K562 (cell line): ENCODE measurements around the gene AGRN. TPM values are rescaled to one million over a fixed set of nuclear protein-coding genes. Genes with fewer than 3 reads are reported as not detected.

Experiments used
- CBX3 ChIP-seq, 2 experiments: IDR thresholded peaks; 1 replicate in 1 of 2; 2 replicates in 1 of 2; pipeline ENCODE4 v1.6.1; 2012; ENCODE audit warnings: inconsistent platforms in 2 of 2, low read length in 2 of 2, borderline replicate concordance in 1 of 2, control low read depth in 1 of 2
- DEAF1 ChIP-seq: fragments of 450-650 bp; formaldehyde crosslinking; IDR thresholded peaks from 2 replicates; pipeline ENCODE4 v1.4.0; 2020; ENCODE audit warnings: mild to moderate bottlenecking, moderate library complexity
- FOXK1 ChIP-seq: sonication (generic); formaldehyde crosslinking; IDR thresholded peaks from 2 replicates; pipeline ENCODE4 v1.8.0; 2022; ENCODE audit warnings: missing genetic modification reagents, mild to moderate bottlenecking, borderline replicate concordance
- FOXP1 ChIP-seq: sonication (generic); formaldehyde crosslinking; IDR thresholded peaks from 2 replicates; pipeline ENCODE4 v1.8.0; 2022; ENCODE audit warnings: mild to moderate bottlenecking, missing genetic modification reagents
- GABPA ChIP-seq: fragments of 200-800 bp; sonication (Bioruptor generic); conservative IDR thresholded peaks from 2 replicates; pipeline ENCODE4 v1.6.1; 2016; ENCODE audit warnings: low read depth, missing genetic modification characterization, missing compliant biosample characterization
- KDM1A ChIP-seq, 2 experiments: fragments of 450-650 bp; IDR thresholded peaks; 2 replicates each; pipeline ENCODE4 v1.6.1; 2016; ENCODE audit warnings: mild to moderate bottlenecking in 2 of 2
- KLF10 ChIP-seq: fragments of 250-450 bp; sonication (Bioruptor Pico); IDR thresholded peaks from 2 replicates; pipeline ENCODE4 v1.6.1; 2021; ENCODE audit warnings: matching md5 sums
- MYC ChIP-seq, 2 experiments: fragments of 250-450 bp in 1 of 2; sonication (Bioruptor Pico) in 1 of 2; IDR thresholded peaks; 2 replicates each; pipeline versions ENCODE4 v1.5.1 to v1.6.1; 2012 to 2021; ENCODE audit warnings: low read depth in 2 of 2, borderline replicate concordance in 1 of 2, improper control_type of control experiment in 1 of 2, low read length in 1 of 2, mild to moderate bottlenecking in 1 of 2, moderate library complexity in 1 of 2
- NFIC ChIP-seq: fragments of 450-650 bp; IDR thresholded peaks from 2 replicates; pipeline ENCODE4 v1.6.1; 2017; ENCODE audit warnings: mild to moderate bottlenecking, inconsistent platforms
- PCBP1 ChIP-seq: fragments of 200-400 bp; formaldehyde crosslinking; IDR thresholded peaks from 2 replicates; pipeline ENCODE4 v1.6.1; 2018; ENCODE audit warnings: mild to moderate bottlenecking, low read depth, low read length; ENCODE audit not compliant: poor library complexity, severe bottlenecking
- PHF8 ChIP-seq: fragments of 200-600 bp; sonication (generic); IDR thresholded peaks from 2 replicates; pipeline ENCODE4 v1.6.1; 2012; ENCODE audit warnings: mixed run types, mild to moderate bottlenecking, inconsistent platforms, low read length, moderate library complexity, borderline replicate concordance
- RBFOX2 ChIP-seq: fragments of 200-400 bp; formaldehyde crosslinking; IDR thresholded peaks from 2 replicates; pipeline ENCODE4 v1.6.1; 2017; ENCODE audit warnings: low read depth, mild to moderate bottlenecking, low read length, moderate library complexity
- SMARCE1 ChIP-seq: fragments of 450-650 bp; IDR thresholded peaks from 2 replicates; pipeline ENCODE4 v1.7.1; 2016; ENCODE audit warnings: mild to moderate bottlenecking
- VEZF1 ChIP-seq: fragments of 200-800 bp; sonication (Bioruptor generic); IDR thresholded peaks from 2 replicates; pipeline ENCODE4 v1.6.1; 2017; ENCODE audit warnings: missing genetic modification characterization, missing compliant biosample characterization
- ZBTB7A ChIP-seq: IDR thresholded peaks from 2 replicates; pipeline ENCODE4 v1.6.1; 2011; ENCODE audit warnings: low read depth, mild to moderate bottlenecking, low read length, moderate library complexity, borderline replicate concordance; ENCODE audit not compliant: control insufficient read depth
- ZNF224 ChIP-seq: sonication (generic); formaldehyde crosslinking; IDR thresholded peaks from 2 replicates; pipeline ENCODE4 v1.8.0; 2022; ENCODE audit warnings: mild to moderate bottlenecking, missing genetic modification reagents
- ZNF609 ChIP-seq: sonication (generic); formaldehyde crosslinking; IDR thresholded peaks from 2 replicates; pipeline ENCODE4 v1.8.1; 2023; ENCODE audit warnings: missing genetic modification reagents, mild to moderate bottlenecking, borderline replicate concordance
- ZNF785 ChIP-seq: fragments of 250-450 bp; sonication (Bioruptor Pico); IDR thresholded peaks from 2 replicates; pipeline ENCODE4 v1.4.0; 2020; ENCODE audit warnings: mild to moderate bottlenecking
- ZSCAN32 ChIP-seq: fragments of 450-650 bp; formaldehyde crosslinking; IDR thresholded peaks from 2 replicates; pipeline ENCODE4 v1.4.0; 2020; ENCODE audit warnings: mild to moderate bottlenecking, moderate library complexity
- polyA plus RNA-seq, 8 experiments: library from polyadenylated mRNA; depleted of rRNA in 4 of 8; stranded (reverse) in 5 of 8; unstranded in 3 of 8; fragments of >200 nt; fragmentation: Nextera tagmentation in 2 of 8; fragmentation: Illumina TruSeq in 1 of 8; extraction: Ambion mirVana in 2 of 8; extraction: Trizol in 1 of 8; gene quantifications; 2 replicates each; pipeline versions ENCODE4 v1.2.1 to v1.2.3, GENCODE V29; 2011 to 2014; ENCODE audit warnings: inconsistent platforms in 1 of 8, missing spikeins in 1 of 8
- total RNA-seq, 7 experiments: library from RNA; depleted of rRNA in 6 of 7; stranded (reverse); fragments of >200 nt in 6 of 7; fragmentation: Illumina TruSeq in 2 of 7; extraction: Trizol in 2 of 7; gene quantifications; 2 replicates each; pipeline versions ENCODE4 v1.2.1 to v1.2.3, GENCODE V29; 2011 to 2021; ENCODE audit warnings: low replicate concordance in 1 of 7

The AGRN gene
- total and polyA plus RNA-seq, 9 of the 15 experiments (the other 6 are each of a cell fraction or from before 2014, with no cell fraction given) = 0.04 to 111 (median 18.1) TPM

- peak; percentile 55; the same call in 1 of the 2 replicates for TF ChIP-seq PHF8
- TF ChIP-seq MYC (IDR thresholded peaks at IDR 0.05; ENCODE audit: low read depth, low read length) = no peak
- peak; percentile 65; the same call in 1 of the 2 replicates for TF ChIP-seq MYC (CRISPR knock-in tag; IDR thresholded peaks at IDR 0.05; ENCODE audit: borderline replicate concordance, low read depth)
- TF ChIP-seq ZSCAN32 (CRISPR knock-in tag) = no peak
- TF ChIP-seq PCBP1 = no peak
- no peak for TF ChIP-seq KLF10 (CRISPR knock-in tag)
- TF ChIP-seq FOXK1 = no peak
- peak; percentile 87 for TF ChIP-seq VEZF1 (CRISPR knock-in tag)
- TF ChIP-seq ZNF785 = no peak
- TF ChIP-seq ZNF609 (CRISPR knock-in tag) = no peak
- TF ChIP-seq FOXP1 (CRISPR knock-in tag) = peak; percentile 33; the same call in 1 of the 2 replicates
- no peak for TF ChIP-seq ZNF224 (CRISPR knock-in tag)
- TF ChIP-seq ZBTB7A = 0 out of 2 replicates have a peak, but pooled peaks have one; percentile 70
- peak; percentile 53; the same call in 1 of the 2 replicates for TF ChIP-seq GABPA (tag)
- TF ChIP-seq CBX3 (IDR thresholded peaks at IDR 0.05; ENCODE audit: borderline replicate concordance in 1 of 2, low read length in 2 of 2) = peak in 1 of 2 experiments; percentile 41; a peak in 1 of 3 replicates
- no peak for TF ChIP-seq NFIC
- 0 out of 2 replicates have a peak, but pooled peaks have one; percentile 13 for TF ChIP-seq SMARCE1
- no peak for TF ChIP-seq DEAF1 (CRISPR knock-in tag)
- no peak for TF ChIP-seq KDM1A (IDR thresholded peaks at IDR 0.05)
- TF ChIP-seq RBFOX2 = peak; percentile 57; the same call in 1 of the 2 replicates
Observed at GRCh38 chr1:1058921-1059493, 39.1 kb downstream of the AGRN start (continued).
